ENCODE results near the gene NPEPL1. TPM values are rescaled to one million over a fixed set of nuclear protein-coding genes. Genes with fewer than 3 reads are reported as not detected.

NPEPL1 gene
- total and polyA plus RNA-seq, 3 experiments from 2014 or later: 6.8 to 18.6 (median 15.3) TPM

- ChIA-PET CTCF (interaction anchor here (0.8 kb wide), 1 partner anchor 10 kb away, joined by 3 read pairs; no protein-coding TSS in a partner anchor), POLR2A (no interaction called here)
- peaks cover 15% of the 10 kb centered on the region for H3K4me1 ChIP-seq (ENCODE audit: insufficient read depth, low read length)
- Mint-ChIP-seq H3K27ac (peak overlapping the region in 3 of 8 donors; percentile 29 to 54 (median 54)), H3K9me3 (no peaks in the 10 kb centered on the region), H3K4me1 (peaks cover 17 to 40% (median 31%) of the 10 kb centered on the region in 3 donors), H3K27me3 (no peaks in the 10 kb centered on the region), H3K36me3 (peaks cover 4 to 77% (median 11%) of the 10 kb centered on the region in 3 donors), H3K4me3 (no peak overlapping the region)
- no peaks in the 10 kb centered on the region for H3K9me3 ChIP-seq (ENCODE audit: low read length)
- no peaks in the 10 kb centered on the region for H3K27me3 ChIP-seq (ENCODE audit: insufficient read depth, low read length, poor library complexity, severe bottlenecking)
- DNase-seq: no peak
- no peak overlapping the region for H3K4me3 ChIP-seq (ENCODE audit: low read length)
- H3K36me3 ChIP-seq (ENCODE audit: insufficient read depth, low read length): peaks cover 32% of the 10 kb centered on the region
- H3K27ac ChIP-seq (ENCODE audit: low read depth, low read length): no peak overlapping the region
Measured at GRCh38 chr20:58667975-58668374, 24.6 kb upstream of the NPEPL1 start.

- H3K27ac ChIP-seq (ENCODE audit: low read depth, low read length): no peak overlapping the region
- ChIA-PET CTCF (interaction anchor here (0.6 kb wide), 1 partner anchor 44 kb away, joined by 3 read pairs; no protein-coding TSS in a partner anchor), POLR2A (interaction anchor here (0.8 kb wide), 1 partner anchor 10 kb away, joined by 3 read pairs; no protein-coding TSS in a partner anchor)
- no peak overlapping the region for H3K4me3 ChIP-seq (ENCODE audit: low read length)
- H3K9me3 ChIP-seq (ENCODE audit: low read length): no peaks in the 10 kb centered on the region
- Mint-ChIP-seq H3K36me3 (peaks cover 4 to 79% (median 14%) of the 10 kb centered on the region in 3 donors), H3K4me1 (peaks cover 11 to 32% (median 24%) of the 10 kb centered on the region in 3 donors), H3K27ac (no peak overlapping the region), H3K9me3 (no peaks in the 10 kb centered on the region), H3K27me3 (no peaks in the 10 kb centered on the region), H3K4me3 (no peak overlapping the region)
- H3K4me1 ChIP-seq (ENCODE audit: insufficient read depth, low read length): peaks cover 11% of the 10 kb centered on the region
- peaks cover 41% of the 10 kb centered on the region for H3K36me3 ChIP-seq (ENCODE audit: insufficient read depth, low read length)
- no peak for DNase-seq
- no peaks in the 10 kb centered on the region for H3K27me3 ChIP-seq (ENCODE audit: insufficient read depth, low read length, poor library complexity, severe bottlenecking)
Measured at GRCh38 chr20:58668901-58669286, 23.7 kb upstream of the NPEPL1 start.

- no peak overlapping the region for H3K4me3 Mint-ChIP-seq
- H3K27ac ChIP-seq (ENCODE audit: low read depth, low read length): no peak overlapping the region
- H3K36me3 Mint-ChIP-seq: peaks cover 4 to 79% (median 18%) of the 10 kb centered on the region in 3 donors
- H3K9me3 ChIP-seq (ENCODE audit: low read length): no peaks in the 10 kb centered on the region
- no peak for DNase-seq
- POLR2A ChIA-PET: interaction anchor here (0.8 kb wide), 1 partner anchor 10 kb away, joined by 3 read pairs; no protein-coding TSS in a partner anchor
- H3K27ac Mint-ChIP-seq: peak overlapping the region in 1 of 8 donors; percentile 52
- peaks cover 43% of the 10 kb centered on the region for H3K36me3 ChIP-seq (ENCODE audit: insufficient read depth, low read length)
- peaks cover 7% of the 10 kb centered on the region for H3K4me1 ChIP-seq (ENCODE audit: insufficient read depth, low read length)
- CTCF ChIA-PET: interaction anchor here (0.6 kb wide), 1 partner anchor 43 kb away, joined by 3 read pairs; no protein-coding TSS in a partner anchor
- no peak overlapping the region for H3K4me3 ChIP-seq (ENCODE audit: low read length)
- H3K27me3 ChIP-seq (ENCODE audit: insufficient read depth, low read length, poor library complexity, severe bottlenecking): no peaks in the 10 kb centered on the region
- H3K27me3 Mint-ChIP-seq: no peaks in the 10 kb centered on the region
- no peaks in the 10 kb centered on the region for H3K9me3 Mint-ChIP-seq
- peaks cover 12 to 27% (median 18%) of the 10 kb centered on the region in 3 donors for H3K4me1 Mint-ChIP-seq
Measured at GRCh38 chr20:58669287-58670006, 23.2 kb upstream of the NPEPL1 start.

DNA sequence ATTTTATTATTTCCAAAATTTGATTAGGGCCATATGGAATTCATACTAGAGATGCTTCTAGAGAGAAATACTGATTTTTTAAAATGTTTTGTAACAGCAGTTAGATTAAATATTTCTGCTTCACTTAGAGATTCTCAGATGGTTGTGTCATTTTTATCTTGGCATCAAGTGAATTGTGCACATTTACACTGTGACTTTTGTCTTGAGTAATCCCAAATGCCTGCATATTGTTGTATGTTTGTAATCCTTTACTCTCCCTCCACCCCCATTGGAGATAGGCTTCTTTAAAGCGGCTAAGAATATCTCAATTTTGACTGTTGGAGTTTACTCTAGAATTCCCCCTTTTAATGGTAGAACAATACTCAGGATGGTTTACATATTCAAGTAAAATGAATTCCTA lies 22.5 kb upstream of the NPEPL1 start:
- H3K4me1 Mint-ChIP-seq: peaks cover 10 to 20% (median 12%) of the 10 kb centered on the region in 3 donors
- Histone ChIP-seq H3K4me3 (ENCODE audit: low read length) (no peak overlapping the region), H3K9me3 (ENCODE audit: low read length) (no peaks in the 10 kb centered on the region), H3K36me3 (ENCODE audit: insufficient read depth, low read length) (peaks cover 46% of the 10 kb centered on the region), H3K4me1 (ENCODE audit: insufficient read depth, low read length) (peaks cover 3% of the 10 kb centered on the region), H3K27me3 (ENCODE audit: insufficient read depth, low read length, poor library complexity, severe bottlenecking) (no peaks in the 10 kb centered on the region), H3K27ac (ENCODE audit: low read depth, low read length) (no peak overlapping the region)
- no peaks in the 10 kb centered on the region for H3K27me3 Mint-ChIP-seq
- DNase-seq: no peak
- no peak overlapping the region for H3K4me3 Mint-ChIP-seq
- peak overlapping the region in 3 of 8 donors; percentile 1 to 27 (median 23) for H3K27ac Mint-ChIP-seq
- ChIA-PET POLR2A (no interaction called here), CTCF (no interaction called here)
- no peaks in the 10 kb centered on the region for H3K9me3 Mint-ChIP-seq
- peaks cover 4 to 84% (median 18%) of the 10 kb centered on the region in 3 donors for H3K36me3 Mint-ChIP-seq

DNA sequence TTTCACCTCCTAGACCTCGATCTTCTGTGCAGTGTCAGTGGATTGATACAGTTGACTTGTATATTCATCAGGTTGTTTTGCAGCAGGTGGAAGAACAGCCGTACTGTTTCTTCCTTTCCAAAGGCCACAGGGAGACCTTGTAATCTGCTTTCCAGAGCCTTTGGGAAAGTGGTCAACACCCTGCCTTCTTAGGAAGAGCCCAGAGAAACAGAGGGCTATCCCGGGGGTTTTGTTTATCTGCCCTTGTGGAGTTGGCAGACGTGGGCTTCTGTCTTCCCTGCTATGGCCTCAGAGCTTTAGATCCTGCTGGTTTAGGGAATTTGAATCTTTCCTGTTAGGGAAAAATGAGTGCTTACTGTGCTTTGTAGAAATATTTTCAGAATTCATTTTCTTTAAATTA lies 21.9 kb upstream of the NPEPL1 start:
- no peak for DNase-seq
- Histone ChIP-seq H3K9me3 (ENCODE audit: low read length) (no peaks in the 10 kb centered on the region), H3K4me1 (ENCODE audit: insufficient read depth, low read length) (no peaks in the 10 kb centered on the region), H3K27me3 (ENCODE audit: insufficient read depth, low read length, poor library complexity, severe bottlenecking) (no peaks in the 10 kb centered on the region), H3K27ac (ENCODE audit: low read depth, low read length) (no peak overlapping the region), H3K4me3 (ENCODE audit: low read length) (no peak overlapping the region), H3K36me3 (ENCODE audit: insufficient read depth, low read length) (peaks cover 51% of the 10 kb centered on the region)
- CTCF ChIA-PET: no interaction called here
- Mint-ChIP-seq H3K27ac (no peak overlapping the region), H3K9me3 (no peaks in the 10 kb centered on the region), H3K36me3 (peaks cover 4 to 84% (median 22%) of the 10 kb centered on the region in 3 donors), H3K4me3 (no peak overlapping the region), H3K27me3 (no peaks in the 10 kb centered on the region), H3K4me1 (peaks cover 7 to 15% (median 8%) of the 10 kb centered on the region in 3 donors)
- POLR2A ChIA-PET: no interaction called here

DNA sequence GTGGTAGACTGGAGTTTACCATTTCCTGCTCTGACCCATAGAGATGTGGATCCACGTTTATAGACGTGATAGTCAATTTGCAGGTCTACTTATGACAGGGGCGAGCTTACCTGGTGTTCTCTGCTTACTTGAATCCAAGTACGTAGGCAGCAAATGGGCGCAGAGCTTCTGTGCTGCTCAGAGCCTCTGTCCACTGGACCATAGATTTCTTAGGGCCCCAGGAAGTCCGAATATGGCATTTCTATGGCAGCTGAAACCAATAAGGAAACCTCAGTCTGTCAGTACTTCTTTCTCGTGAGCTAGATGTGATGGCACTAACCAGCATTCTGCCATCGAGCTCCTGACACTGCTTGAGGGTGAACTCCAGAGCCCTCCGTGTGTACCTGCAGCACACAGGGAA lies 19.5 kb upstream of the NPEPL1 start:
- no peaks in the 10 kb centered on the region for H3K27me3 Mint-ChIP-seq
- Histone ChIP-seq H3K9me3 (ENCODE audit: low read length) (no peaks in the 10 kb centered on the region), H3K4me3 (ENCODE audit: low read length) (no peak overlapping the region), H3K27ac (ENCODE audit: low read depth, low read length) (no peak overlapping the region), H3K4me1 (ENCODE audit: insufficient read depth, low read length) (no peaks in the 10 kb centered on the region), H3K27me3 (ENCODE audit: insufficient read depth, low read length, poor library complexity, severe bottlenecking) (no peaks in the 10 kb centered on the region), H3K36me3 (ENCODE audit: insufficient read depth, low read length) (peaks cover 49% of the 10 kb centered on the region)
- peaks cover 4 to 84% (median 22%) of the 10 kb centered on the region in 3 donors for H3K36me3 Mint-ChIP-seq
- CTCF ChIA-PET: no interaction called here
- peaks cover 0 to 1% (median 0%) of the 10 kb centered on the region in 3 donors for H3K4me1 Mint-ChIP-seq
- no peaks in the 10 kb centered on the region for H3K9me3 Mint-ChIP-seq
- POLR2A ChIA-PET: no interaction called here
- H3K4me3 Mint-ChIP-seq: no peak overlapping the region
- DNase-seq: no peak
- no peak overlapping the region for H3K27ac Mint-ChIP-seq

DNA sequence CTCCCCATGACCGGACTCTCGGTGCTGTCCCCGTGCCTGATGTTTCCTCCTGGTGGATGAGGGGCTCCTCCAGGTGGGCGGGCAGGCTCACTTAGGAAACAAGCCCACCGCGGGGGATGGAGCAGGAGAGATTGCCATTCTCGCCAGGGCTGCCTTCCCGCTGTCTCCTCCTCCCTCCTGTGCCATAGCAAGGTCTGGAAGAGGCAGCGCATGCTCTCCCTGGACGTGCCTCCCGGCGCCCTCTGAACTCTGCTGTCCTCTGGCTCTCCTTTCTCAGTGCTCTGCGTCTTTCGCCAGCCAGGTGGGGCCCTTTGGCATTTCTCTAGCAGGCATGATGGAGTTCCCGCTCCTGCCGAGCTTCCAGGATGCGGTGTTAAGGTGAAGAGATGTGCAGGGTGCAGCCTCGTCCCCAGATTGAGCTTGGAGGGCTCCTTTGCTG lies 17.4 kb upstream of the NPEPL1 start:
- Histone ChIP-seq H3K4me1 (ENCODE audit: insufficient read depth, low read length) (no peaks in the 10 kb centered on the region), H3K36me3 (ENCODE audit: insufficient read depth, low read length) (peaks cover 38% of the 10 kb centered on the region), H3K4me3 (ENCODE audit: low read length) (no peak overlapping the region), H3K9me3 (ENCODE audit: low read length) (no peaks in the 10 kb centered on the region), H3K27ac (ENCODE audit: low read depth, low read length) (no peak overlapping the region), H3K27me3 (ENCODE audit: insufficient read depth, low read length, poor library complexity, severe bottlenecking) (no peaks in the 10 kb centered on the region)
- ChIA-PET CTCF (no interaction called here), POLR2A (no interaction called here)
- Mint-ChIP-seq H3K36me3 (peaks cover 3 to 86% (median 26%) of the 10 kb centered on the region in 3 donors), H3K9me3 (no peaks in the 10 kb centered on the region), H3K4me3 (no peak overlapping the region), H3K27me3 (no peaks in the 10 kb centered on the region), H3K4me1 (peaks cover 0 to 6% (median 1%) of the 10 kb centered on the region in 3 donors), H3K27ac (no peak overlapping the region)
- DNase-seq: no peak

DNA sequence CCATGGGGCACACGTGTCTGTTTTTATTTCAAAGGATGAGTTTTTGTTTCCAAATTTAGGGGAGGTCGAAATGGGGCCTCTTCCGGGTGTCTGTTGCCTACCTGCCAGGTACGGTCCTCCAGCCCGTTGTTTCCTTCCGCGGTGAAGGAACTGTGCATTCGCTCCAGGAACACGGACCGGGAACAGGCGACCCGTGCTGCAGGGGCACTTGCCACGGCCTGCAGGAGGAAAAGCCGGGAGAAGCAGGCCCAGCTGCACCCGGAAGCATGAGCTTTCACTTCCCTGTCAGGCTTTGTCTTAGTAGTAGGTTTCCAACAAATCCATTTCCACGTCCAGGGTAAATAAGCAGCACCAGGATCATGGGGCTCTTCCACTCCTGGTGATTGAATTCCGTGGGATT lies 17.0 kb upstream of the NPEPL1 start:
- Histone ChIP-seq H3K36me3 (ENCODE audit: insufficient read depth, low read length) (peaks cover 36% of the 10 kb centered on the region), H3K4me1 (ENCODE audit: insufficient read depth, low read length) (no peaks in the 10 kb centered on the region), H3K4me3 (ENCODE audit: low read length) (no peak overlapping the region), H3K27ac (ENCODE audit: low read depth, low read length) (no peak overlapping the region), H3K27me3 (ENCODE audit: insufficient read depth, low read length, poor library complexity, severe bottlenecking) (no peaks in the 10 kb centered on the region), H3K9me3 (ENCODE audit: low read length) (no peaks in the 10 kb centered on the region)
- DNase-seq: no peak
- no peak overlapping the region for H3K4me3 Mint-ChIP-seq
- H3K27ac Mint-ChIP-seq: peak overlapping the region in 2 of 8 donors; percentile 24 to 87
- ChIA-PET CTCF (no interaction called here), POLR2A (no interaction called here)
- H3K36me3 Mint-ChIP-seq: peaks cover 0 to 86% (median 24%) of the 10 kb centered on the region in 3 donors
- H3K9me3 Mint-ChIP-seq: no peaks in the 10 kb centered on the region
- peaks cover 0 to 6% (median 1%) of the 10 kb centered on the region in 3 donors for H3K4me1 Mint-ChIP-seq
- no peaks in the 10 kb centered on the region for H3K27me3 Mint-ChIP-seq
